Muscle layer of colon (tissue), 2 donors: ENCODE results near the gene ROCK2.
A peak's percentile ranks its signal among the peaks of the same experiment; 100 is the strongest.

ENCODE experiments used
- H3K27ac ChIP-seq: one replicate; pipeline ENCODE4 v1.7.0; 2013; ENCODE audit warnings: low read depth, mild to moderate bottlenecking, low read length, moderate library complexity
- H3K27me3 ChIP-seq, 2 donors: one replicate each; pipeline ENCODE4 v1.7.0; 2013; ENCODE audit warnings: low read length in 2 of 2, mild to moderate bottlenecking in 2 of 2; ENCODE audit not compliant: insufficient read depth in 2 of 2, control insufficient read depth in 1 of 2
- H3K36me3 ChIP-seq: one replicate; pipeline ENCODE4 v1.7.0; 2013; ENCODE audit warnings: mild to moderate bottlenecking, low read length; ENCODE audit not compliant: insufficient read depth
- H3K4me1 ChIP-seq: one replicate; pipeline ENCODE4 v1.7.0; 2013; ENCODE audit warnings: mild to moderate bottlenecking, low read length; ENCODE audit not compliant: insufficient read depth
- H3K4me3 ChIP-seq, 2 donors: one replicate each; pipeline ENCODE4 v1.7.0; 2013; ENCODE audit warnings: low read length in 2 of 2, low read depth in 1 of 2, mild to moderate bottlenecking in 1 of 2, moderate library complexity in 1 of 2
- H3K9ac ChIP-seq: one replicate; pipeline ENCODE4 v1.7.0; 2013; ENCODE audit warnings: low read length
- H3K9me3 ChIP-seq: one replicate; pipeline ENCODE4 v1.7.0; 2013; ENCODE audit warnings: mild to moderate bottlenecking, low read length
- donor health status: abdominal sarcoma.
- donor health status: Adenocarcinoma of cecum.

The ROCK2 gene

GRCh38 chr2:11140492-11140891 lies 203.9 kb downstream of the ROCK2 start:
- H3K9ac ChIP-seq, result no peak overlapping the region
- no peaks in the 10 kb centered on the region for H3K4me1 ChIP-seq
- H3K27me3 ChIP-seq, result no peaks in the 10 kb centered on the region
- H3K36me3 ChIP-seq, result no peaks in the 10 kb centered on the region
- no peaks in the 10 kb centered on the region for H3K9me3 ChIP-seq
- no peak overlapping the region for H3K4me3 ChIP-seq
- H3K27ac ChIP-seq, result no peak overlapping the region

GRCh38 chr2:11134349-11134748 lies 210.1 kb downstream of the ROCK2 start:
- peaks cover 21% of the 10 kb centered on the region for H3K4me1 ChIP-seq
- H3K9me3 ChIP-seq, result no peaks in the 10 kb centered on the region
- no peaks in the 10 kb centered on the region for H3K36me3 ChIP-seq
- no peak overlapping the region for H3K27ac ChIP-seq
- H3K4me3 ChIP-seq, result no peak overlapping the region
- H3K9ac ChIP-seq, result no peak overlapping the region
- peaks cover 0 to 6% of the 10 kb centered on the region in 2 donors for H3K27me3 ChIP-seq

GRCh38 chr2:11133936-11134320 lies 210.5 kb downstream of the ROCK2 start:
- Histone ChIP-seq H3K9ac (no peak overlapping the region), H3K4me3 (peak overlapping the region in 1 of 2 donors; percentile 76), H3K36me3 (no peaks in the 10 kb centered on the region), H3K4me1 (peaks cover 21% of the 10 kb centered on the region), H3K9me3 (no peaks in the 10 kb centered on the region), H3K27ac (no peak overlapping the region), H3K27me3 (peaks cover 0 to 6% of the 10 kb centered on the region in 2 donors)

- H3K9me3 ChIP-seq, result no peaks in the 10 kb centered on the region
- peak overlapping the region; percentile 40 to 76 for H3K4me3 ChIP-seq
- peak overlapping the region; percentile 0 for H3K27ac ChIP-seq
- no peaks in the 10 kb centered on the region for H3K36me3 ChIP-seq
- peaks cover 21% of the 10 kb centered on the region for H3K4me1 ChIP-seq
- no peak overlapping the region for H3K9ac ChIP-seq
- peaks cover 0 to 6% of the 10 kb centered on the region in 2 donors for H3K27me3 ChIP-seq
Observed at GRCh38 chr2:11133238-11133935, 211.0 kb downstream of the ROCK2 start.

- Histone ChIP-seq H3K27ac (no peak overlapping the region), H3K4me1 (peaks cover 21% of the 10 kb centered on the region), H3K9ac (no peak overlapping the region), H3K9me3 (no peaks in the 10 kb centered on the region), H3K27me3 (peaks cover 0 to 6% of the 10 kb centered on the region in 2 donors), H3K4me3 (peak overlapping the region in 1 of 2 donors; percentile 76), H3K36me3 (no peaks in the 10 kb centered on the region)
Observed at GRCh38 chr2:11132036-11132671, 212.3 kb downstream of the ROCK2 start.

GRCh38 chr2:11131166-11131920 lies 213.1 kb downstream of the ROCK2 start:
- Histone ChIP-seq H3K4me3 (no peak overlapping the region), H3K9me3 (no peaks in the 10 kb centered on the region), H3K9ac (no peak overlapping the region), H3K27ac (no peak overlapping the region), H3K4me1 (peaks cover 21% of the 10 kb centered on the region), H3K36me3 (no peaks in the 10 kb centered on the region), H3K27me3 (peaks cover 0 to 6% of the 10 kb centered on the region in 2 donors)
